HEK293T (cell line): ENCODE results near the gene HIC1.

Experiments used
- BHLHE40 ChIP-seq: fragments of 450-650 bp; IDR thresholded peaks from 2 replicates; pipeline ENCODE4 v1.6.1; 2016; ENCODE audit warnings: mild to moderate bottlenecking, moderate library complexity, borderline replicate concordance
- FOXK2 ChIP-seq: fragments of 450-650 bp; IDR thresholded peaks from 2 replicates; pipeline ENCODE4 v1.6.1; 2016; ENCODE audit warnings: mild to moderate bottlenecking
- FOXM1 ChIP-seq: fragments of 450-650 bp; IDR thresholded peaks from 2 replicates; pipeline ENCODE4 v1.6.1; 2017; ENCODE audit warnings: mild to moderate bottlenecking, borderline replicate concordance
- HDGF ChIP-seq: fragments of 450-650 bp; IDR thresholded peaks from 2 replicates; pipeline ENCODE4 v1.6.1; 2017; ENCODE audit warnings: antibody characterized with exemption, borderline replicate concordance
- SP1 ChIP-seq: fragments of 450-650 bp; IDR thresholded peaks from 2 replicates; pipeline ENCODE4 v1.6.1; 2017
- SUZ12 ChIP-seq: fragments of 450-650 bp; IDR thresholded peaks from 2 replicates; pipeline ENCODE4 v1.6.1; 2016; ENCODE audit warnings: mild to moderate bottlenecking
- TARDBP ChIP-seq: fragments of 450-650 bp; IDR thresholded peaks from 2 replicates; pipeline ENCODE4 v1.6.1; 2016

GRCh38 chr17:2042390-2042847 is 12.5 kb upstream of the HIC1 start:
- TF ChIP-seq BHLHE40 (no peak), HDGF (no peak), FOXM1 (no peak), SP1 (no peak), TARDBP (no peak), SUZ12 (no peak), FOXK2 (no peak)
